ENCODE results near the gene OBP2A.

GRCh38 chr9:135575995-135576631 is 30.2 kb downstream of the OBP2A start:
- TF ChIP-seq CTCF (IDR thresholded peaks at IDR 0.05) (no peak), POLR2AphosphoS5 (IDR thresholded peaks at IDR 0.05) (no peak), POLR2A (IDR thresholded peaks at IDR 0.05) (no peak)
